ENCODE data around the gene DCAF7.
A peak's percentile ranks its signal among the peaks of the same experiment; 100 is the strongest.

The DCAF7 gene

GRCh38 chr17:63629627-63630026 is 79.3 kb downstream of the DCAF7 start:
- DNase-seq (ENCODE audit: low spot score): no peak

- DNase-seq (ENCODE audit: low spot score): no peak
Measured at GRCh38 chr17:63631062-63631461, 80.8 kb downstream of the DCAF7 start.

- DNase-seq (ENCODE audit: low spot score): no peak
Measured at GRCh38 chr17:63631626-63632025, 81.3 kb downstream of the DCAF7 start.

DNA sequence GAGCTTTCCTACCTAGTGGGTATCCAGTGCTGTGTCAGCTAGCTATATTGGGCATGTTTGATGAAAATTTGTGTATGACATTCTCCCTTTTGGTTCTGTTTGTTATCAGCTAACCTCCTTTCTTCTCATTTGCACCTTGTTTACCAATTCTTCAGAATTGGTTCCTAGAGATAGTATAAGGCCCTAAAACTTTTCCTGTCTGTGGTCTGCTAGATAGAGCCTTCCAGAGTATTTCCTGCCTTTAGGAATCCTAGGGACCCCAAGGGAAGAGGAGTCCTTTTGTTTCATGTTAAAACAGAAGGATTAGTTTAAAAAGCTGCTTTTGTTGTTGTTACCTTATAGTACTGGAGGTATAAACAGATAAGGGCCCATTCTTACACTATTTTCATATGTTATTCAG is 83.5 kb downstream of the DCAF7 start:
- DNase-seq (ENCODE audit: low spot score): no peak

DNA sequence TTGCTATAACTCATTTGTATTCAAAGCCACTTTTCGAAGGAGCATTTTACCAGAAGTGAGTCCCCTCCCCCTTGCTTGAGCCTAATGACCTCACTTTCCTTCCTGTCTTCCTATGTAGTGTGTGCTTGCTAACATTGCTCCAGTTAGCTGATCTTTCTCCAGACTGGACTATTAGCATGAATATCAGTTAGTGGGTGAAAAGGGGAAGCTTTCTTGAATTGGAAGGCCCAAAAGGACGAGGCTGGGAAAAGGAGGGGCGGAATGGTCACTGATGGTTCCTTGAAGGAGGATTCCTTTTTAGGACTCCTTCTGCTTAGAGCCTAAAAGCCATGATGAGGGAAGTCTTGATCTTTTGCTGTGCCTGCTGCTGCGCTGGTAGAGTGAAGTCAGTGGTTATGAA is 83.9 kb downstream of the DCAF7 start:
- DNase-seq (ENCODE audit: low spot score): no peak

GRCh38 chr17:63634816-63635215 is 84.5 kb downstream of the DCAF7 start:
- no peak for DNase-seq (ENCODE audit: low spot score)

DNA sequence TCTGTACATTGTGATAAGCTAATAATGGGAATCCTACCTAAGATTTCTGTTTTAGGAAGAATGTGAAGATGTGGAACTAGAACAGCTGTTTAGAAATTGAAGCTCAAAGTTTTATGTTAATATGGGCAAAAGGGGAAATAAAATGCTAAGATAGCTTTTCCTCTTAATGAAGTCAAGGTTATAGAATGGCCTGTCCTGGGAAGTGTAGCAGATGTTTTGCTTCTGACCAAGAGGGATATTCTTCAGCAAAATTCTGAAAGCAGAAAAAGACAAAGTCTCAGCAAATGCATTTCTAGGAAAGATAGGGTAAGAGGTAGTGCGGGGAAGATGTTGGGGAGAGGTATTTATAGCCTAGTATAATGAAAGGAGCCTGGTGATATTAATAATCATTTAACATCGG is 85.0 kb downstream of the DCAF7 start:
- DNase-seq (ENCODE audit: low spot score): no peak

GRCh38 chr17:63635787-63636186 is 85.5 kb downstream of the DCAF7 start:
- peak; percentile 57 for DNase-seq (ENCODE audit: low spot score)

GRCh38 chr17:63639125-63639524 is 88.8 kb downstream of the DCAF7 start:
- DNase-seq (ENCODE audit: low spot score): no peak

DNA sequence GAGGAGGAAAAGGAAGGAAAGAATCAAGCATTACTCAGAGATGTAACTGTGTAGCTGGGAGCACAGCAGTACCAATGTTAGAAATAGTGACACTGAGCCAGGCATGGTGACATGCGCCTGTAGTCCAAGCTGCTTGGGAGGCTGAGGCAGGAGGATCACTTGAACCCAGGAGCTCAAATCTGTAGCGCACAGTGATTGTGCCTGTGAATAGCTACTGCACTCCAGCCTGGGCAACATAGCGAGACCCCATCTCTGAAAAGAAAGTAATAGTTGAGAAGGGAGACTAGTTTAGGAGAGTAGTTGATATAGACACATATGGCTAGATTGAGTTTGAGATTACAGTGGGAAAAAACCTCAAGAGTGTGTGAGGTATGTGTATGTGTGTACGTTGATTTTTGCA is 89.8 kb downstream of the DCAF7 start:
- DNase-seq (ENCODE audit: low spot score): no peak

DNA sequence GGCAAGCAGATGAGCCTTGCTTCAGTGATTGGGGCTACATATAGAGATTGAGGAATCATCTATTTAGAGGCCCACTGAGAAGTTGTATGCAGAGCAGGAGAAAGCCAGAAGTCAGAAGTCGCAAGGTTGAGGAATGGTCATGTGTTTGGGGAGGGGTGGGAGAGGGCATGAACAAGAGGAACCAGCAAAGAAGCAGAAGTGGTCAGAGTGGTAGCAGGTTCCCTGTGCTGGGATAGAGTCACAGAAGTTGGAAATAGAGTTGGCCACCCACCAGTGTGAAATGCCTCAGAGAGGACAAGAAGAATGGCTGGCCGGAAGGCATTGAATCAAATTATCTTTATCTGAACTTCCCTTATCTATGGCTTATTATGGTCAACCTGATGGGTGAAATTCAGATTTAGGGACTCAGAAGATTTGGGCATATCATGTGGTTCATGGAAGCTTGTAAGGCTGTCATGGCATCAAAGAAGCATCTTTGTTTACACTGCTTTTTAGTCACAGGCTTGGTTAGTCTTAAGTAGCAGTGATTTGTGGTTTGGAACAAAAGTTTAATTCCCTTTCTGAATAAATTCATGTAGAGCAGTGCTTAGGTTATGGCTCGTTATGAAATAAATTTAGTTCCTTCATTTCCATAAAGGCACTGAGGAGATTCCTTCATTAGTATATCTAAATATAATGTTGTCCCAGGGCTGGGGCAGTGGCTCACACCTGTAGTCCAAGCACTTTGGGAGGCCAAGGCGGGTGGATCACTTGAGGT is 91.6 kb downstream of the DCAF7 start:
- peak; percentile 50 for DNase-seq (ENCODE audit: low spot score)
